Colon (tissue), 2 donors: ENCODE measurements around the gene TNN.

Source experiments
- FAIRE-seq: peaks from 2 replicates; lab custom pipeline; 2012; peaks lifted over from hg19 to GRCh38; lab: Jason Lieb, UNC
- donor health status: control.
- donor health status: control.

The TNN gene

DNA sequence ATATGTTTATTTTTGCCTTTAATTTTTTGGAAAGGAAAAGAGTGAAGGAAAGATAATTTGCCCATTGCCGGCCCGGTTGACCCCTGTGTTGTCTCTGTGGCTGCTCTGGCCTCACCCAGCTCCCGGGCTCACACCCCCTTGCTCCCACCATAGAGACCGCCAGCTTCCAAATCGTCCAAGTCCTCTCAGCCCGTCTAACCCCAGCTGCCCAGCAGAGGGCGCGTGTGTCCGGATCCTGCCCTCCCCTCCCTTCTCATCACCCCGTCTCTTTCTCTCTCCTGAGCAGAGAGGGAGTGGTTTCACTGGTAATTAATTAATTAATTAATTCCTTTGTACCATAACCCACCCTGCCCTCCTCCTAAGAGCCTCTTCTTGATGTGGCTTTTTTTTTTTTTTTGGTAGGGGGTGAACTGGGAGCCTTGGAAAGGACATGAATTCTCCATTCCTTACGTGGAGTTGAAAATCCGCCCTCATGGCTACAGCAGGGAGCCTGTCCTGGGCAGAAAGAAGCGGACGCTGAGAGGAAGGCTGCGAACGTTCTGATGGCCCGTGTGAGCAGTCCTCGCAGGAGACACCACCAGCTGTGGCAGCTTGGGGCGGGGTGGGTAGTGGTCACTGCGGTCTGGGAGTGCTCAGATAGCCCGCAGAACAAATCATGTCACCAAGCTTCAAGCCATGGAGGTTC, 79.0 kb downstream of the TNN start:
- no peak for FAIRE-seq

GRCh38 chr1:175147569-175147968, 79.9 kb downstream of the TNN start:
- FAIRE-seq, result no peak

DNA sequence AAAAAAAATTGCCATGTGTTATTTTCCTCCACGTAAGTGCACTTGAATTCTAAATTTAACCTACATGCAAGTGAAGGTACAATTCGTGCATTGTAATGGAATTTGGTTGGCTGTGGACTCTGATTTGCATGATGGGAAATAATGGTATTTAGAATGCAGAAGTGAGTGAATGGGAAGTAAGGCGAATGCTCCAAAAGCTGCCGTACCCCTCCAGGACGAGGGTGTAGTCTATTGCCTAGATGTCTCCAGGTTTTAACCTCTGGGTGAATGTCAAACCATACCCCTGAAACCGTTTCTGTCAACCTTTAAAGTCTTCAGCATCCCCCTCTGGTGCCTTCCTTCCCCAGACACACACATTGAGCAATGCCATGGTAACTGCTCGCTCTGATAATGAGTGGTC, 80.4 kb downstream of the TNN start:
- no peak for FAIRE-seq

DNA sequence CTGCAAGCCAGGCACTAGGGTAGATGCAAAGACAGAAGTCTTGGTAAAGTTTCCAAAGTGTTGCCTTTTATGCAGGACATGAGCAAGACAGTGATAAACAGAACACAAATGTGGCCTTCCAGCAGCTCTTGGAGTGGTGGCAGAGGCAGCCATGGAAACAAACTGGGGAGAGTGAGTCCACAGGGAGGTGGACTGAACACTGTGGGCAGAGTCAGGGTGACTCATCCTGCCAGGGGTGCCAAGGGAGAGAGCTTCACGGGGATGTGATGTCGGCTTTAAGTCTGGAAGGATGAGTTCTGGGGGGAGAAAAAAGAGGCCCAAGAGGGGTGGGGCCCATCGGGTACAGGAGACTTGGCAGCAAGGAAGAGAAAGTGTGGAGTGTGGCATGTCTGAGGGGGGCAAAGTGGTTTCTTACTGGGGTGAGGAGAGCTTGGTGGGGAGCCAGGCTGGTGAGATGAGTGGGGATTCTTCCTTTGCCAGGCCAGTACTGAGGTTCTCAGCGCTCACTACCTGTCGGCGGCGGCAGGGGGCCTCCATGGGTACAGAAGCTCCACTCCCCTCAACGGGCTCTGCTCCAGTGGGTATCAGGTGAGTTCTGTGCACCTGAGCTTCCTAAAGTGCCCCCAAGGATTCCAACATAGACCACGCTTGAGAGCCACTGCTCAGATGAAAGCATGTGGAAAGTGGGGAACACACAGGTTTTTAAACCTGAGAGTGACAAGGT, 83.1 kb downstream of the TNN start:
- no peak for FAIRE-seq

DNA sequence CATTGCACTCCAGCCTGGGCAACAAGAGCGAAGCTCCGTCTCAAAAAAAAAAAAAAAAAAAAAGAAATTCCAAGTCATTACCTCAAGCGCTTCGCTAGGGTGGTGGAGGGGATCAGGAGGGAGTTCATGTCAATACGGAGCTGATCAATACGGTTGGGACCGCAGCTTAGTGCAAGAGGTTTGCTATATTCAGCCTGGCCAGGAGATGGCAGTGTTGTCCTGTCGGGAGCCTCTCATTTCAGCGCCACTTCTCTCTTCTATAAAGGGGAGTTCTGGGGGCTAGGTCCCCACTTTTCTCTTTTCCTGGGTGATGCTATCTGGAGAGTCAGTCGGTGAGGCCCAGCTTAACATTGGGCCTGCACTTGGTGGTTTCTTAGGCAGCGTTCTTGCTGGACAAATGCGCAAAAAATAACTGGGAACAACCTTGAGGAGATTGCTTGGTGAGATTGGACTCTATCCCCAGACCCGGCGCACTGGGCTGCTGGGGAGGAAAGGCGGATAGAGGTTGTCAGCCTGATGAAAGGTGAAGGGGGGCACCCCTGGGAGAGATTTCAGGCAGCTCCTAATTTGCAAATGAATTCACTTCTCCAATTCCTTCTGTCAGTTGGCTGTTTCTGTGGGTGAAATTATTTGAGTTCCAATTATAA, 84.5 kb downstream of the TNN start:
- FAIRE-seq, result no peak

DNA sequence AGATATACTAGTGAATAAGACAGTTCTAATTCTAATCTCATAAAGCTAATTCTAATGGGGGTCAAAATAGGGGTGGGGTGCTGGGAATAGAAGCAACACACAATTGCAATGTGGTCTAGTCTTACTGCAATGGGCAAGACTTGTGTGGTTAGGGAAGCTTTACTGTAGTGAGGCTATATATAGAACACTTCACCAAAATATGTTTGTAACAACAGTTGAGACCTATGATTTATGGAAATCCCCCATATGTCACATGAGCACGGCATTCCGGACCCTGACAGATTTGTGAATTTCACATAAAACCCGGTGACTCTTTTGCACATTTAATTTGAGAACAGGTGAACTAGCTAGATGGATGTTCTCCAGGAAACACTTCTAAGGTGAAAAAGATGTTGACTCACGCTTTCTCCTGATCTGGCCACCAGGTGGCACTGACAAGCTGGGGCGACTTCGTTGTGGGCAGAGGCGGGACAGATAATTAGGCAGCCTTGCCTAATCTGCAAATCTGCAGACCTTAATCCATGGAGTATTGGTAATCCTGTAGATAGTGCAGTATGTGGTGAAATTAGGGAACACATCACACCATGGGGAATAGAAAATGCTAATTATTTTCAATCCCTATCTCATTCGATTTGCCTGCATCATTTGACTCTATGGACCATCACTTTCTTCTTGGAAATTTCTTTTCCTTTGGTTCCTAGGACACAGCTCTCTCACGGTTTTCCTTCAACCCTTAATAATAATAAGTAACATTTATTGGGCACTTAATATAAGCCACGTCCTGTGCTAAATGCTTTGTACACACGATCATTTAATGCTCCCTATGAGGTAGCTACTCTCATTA, 87.2 kb downstream of the TNN start:
- FAIRE-seq, result no peak

DNA sequence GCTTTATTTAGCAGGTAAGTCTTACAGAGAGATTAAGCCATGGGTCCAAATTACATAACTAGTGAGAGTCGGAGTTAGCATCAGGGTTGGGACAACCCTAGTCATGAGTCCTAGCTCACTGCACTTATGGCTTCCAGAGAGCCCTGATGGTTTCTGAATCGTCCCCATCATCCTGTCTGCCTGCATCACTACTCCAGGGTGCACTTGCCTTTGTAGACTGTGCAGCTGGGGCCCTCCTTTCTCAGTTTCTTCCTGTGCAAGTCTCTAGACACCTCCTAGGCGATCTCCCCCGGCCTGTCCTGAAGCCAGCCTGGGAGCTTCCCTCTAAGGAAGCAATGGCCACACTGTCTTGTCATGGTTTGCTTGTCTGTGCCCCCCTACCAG, 87.8 kb downstream of the TNN start:
- no peak for FAIRE-seq

DNA sequence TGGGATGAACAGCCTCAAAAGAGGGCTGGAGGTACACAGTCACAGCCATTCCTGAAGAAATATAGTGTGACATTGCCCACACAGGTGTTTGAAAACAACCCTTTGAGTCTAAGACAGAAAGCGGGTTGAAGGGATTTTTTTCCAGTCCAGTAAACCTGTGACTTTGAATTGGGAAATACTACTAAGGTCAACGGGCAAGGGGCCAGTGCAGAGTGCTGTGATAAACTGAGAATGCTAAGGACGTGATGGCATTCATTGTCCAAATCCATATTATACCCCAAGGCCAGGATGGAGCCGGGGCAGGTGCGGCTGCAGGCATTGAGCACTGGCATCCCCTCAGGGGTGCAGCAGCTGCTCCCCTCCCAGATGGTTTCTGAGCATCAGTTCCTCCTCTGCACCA, 88.3 kb downstream of the TNN start:
- no peak for FAIRE-seq

DNA sequence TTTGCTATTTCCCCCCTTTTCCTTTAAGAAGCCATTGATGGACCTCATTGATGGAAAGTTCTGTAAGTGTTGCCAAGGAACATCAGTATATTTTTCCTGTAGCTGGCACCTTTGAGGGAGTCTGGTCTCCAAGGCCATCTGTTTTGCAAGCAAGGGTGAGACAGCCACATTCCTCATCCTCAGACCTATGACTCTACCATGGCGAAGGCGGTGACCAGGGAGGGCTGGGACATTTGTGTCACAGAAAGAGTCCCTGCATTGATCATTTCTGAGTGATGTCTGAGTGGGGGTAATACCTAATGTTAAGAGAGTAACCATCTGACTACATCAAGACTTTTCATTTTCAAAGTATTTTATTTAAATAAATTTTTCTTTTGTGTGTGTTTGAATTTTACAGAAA, 89.6 kb downstream of the TNN start:
- no peak for FAIRE-seq

DNA sequence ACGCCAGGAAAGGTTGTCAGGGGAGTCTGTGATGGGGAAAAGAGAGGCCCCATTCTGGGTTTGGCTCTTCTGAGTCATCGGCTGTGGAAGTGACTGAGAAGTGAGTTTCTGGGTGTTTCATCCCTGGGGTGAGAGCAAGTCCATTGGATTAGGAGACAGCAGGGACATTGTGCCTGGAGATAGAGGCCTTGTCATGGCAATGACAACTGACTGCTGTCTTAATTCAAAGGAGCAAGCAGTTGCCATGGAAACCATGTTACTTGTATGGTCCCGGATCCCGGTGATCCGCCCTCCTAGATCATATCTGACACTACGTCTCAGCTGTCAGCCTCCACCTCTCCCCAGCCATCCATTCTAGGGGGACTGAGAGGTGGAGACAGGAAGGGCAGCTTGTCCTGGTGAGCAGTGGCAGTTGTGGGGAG, 90.5 kb downstream of the TNN start:
- no peak for FAIRE-seq

GRCh38 chr1:175162955-175163354, 95.3 kb downstream of the TNN start:
- FAIRE-seq, result no peak

GRCh38 chr1:175163702-175164101, 96.1 kb downstream of the TNN start:
- no peak for FAIRE-seq

GRCh38 chr1:175164751-175165150, 97.1 kb downstream of the TNN start:
- FAIRE-seq, result no peak

- no peak for FAIRE-seq
Observed at GRCh38 chr1:175166746-175167145, 99.1 kb downstream of the TNN start.

- FAIRE-seq, result no peak
Observed at GRCh38 chr1:175167861-175168260, 100.2 kb downstream of the TNN start.

- no peak for FAIRE-seq
Observed at GRCh38 chr1:175168782-175169181, 101.1 kb downstream of the TNN start.

DNA sequence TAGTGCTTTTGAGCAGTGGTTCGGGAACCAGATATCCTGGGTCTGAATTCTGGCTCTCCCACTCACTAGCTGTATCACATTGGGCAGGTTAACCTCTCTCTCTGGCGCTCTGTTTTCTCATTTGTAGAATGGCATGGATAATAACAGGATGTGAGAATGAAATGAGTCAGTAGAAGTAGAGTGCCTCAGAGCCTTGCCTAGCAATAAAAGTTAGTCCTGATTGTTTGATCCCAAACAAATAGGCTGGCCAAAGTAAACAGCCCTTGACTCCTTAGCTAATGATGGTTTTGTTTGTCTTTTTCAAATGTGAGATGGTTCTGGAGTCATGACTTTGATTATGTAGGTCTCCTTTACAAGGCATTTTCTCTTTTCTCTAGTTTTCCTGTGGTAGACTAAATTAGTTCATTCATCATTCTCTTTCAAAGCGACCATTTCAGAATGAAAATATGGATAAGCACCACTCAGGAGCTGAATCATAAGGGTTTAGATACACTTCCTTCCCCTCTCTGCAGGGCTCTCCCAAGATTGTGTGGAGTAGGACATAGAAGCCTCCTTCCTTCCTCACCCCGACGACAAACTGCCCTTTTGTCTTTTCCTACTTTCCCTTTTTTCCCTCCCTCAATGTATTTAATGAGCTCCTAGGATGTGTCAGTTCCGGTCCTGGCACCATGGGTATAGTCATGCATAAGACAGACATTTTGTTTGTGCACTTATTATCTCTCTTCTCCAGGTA, 101.8 kb downstream of the TNN start:
- no peak for FAIRE-seq

- no peak for FAIRE-seq
Observed at GRCh38 chr1:175171036-175171913, 103.6 kb downstream of the TNN start.

DNA sequence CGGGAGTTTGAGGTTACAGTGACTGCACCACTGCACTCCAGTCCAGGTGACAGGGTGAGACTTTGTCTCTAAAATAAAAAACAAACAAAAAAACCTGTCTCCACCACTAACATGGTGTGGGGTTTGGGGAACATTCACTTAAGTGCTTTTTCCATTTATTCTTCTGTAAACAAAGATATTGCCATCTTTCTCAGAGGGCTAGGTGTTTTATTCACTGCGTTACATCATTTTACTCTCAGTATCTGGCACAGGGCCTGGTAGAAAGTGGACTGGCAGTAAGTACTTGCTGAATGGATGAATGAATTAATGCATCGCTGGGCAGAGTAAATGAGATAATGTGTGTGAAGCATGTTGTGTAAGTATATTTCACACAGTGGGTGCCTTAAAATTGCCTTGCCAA, 104.9 kb downstream of the TNN start:
- no peak for FAIRE-seq

DNA sequence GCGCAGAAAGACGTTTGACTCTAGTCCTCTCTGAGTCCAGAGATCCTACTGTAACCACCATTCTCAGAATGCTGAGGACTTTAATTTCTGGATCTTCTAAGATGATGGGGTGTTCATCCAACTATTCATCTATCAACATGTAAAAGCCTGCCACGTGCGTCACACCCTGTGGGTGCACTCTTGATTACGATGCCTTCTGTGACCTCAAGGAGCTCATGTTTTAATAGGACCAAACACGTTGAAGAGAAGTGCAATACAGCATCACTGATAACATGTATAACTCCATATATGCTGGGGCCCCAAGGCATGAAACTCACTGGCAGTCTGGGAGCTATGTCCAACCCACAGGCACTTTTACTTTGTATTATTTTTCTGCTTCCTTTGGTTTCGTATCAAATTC, 105.9 kb downstream of the TNN start:
- no peak for FAIRE-seq
